ENCODE measurements around the gene SERP2.
A peak's percentile ranks its signal among the peaks of the same experiment; 100 is the strongest.

The SERP2 gene

DNA sequence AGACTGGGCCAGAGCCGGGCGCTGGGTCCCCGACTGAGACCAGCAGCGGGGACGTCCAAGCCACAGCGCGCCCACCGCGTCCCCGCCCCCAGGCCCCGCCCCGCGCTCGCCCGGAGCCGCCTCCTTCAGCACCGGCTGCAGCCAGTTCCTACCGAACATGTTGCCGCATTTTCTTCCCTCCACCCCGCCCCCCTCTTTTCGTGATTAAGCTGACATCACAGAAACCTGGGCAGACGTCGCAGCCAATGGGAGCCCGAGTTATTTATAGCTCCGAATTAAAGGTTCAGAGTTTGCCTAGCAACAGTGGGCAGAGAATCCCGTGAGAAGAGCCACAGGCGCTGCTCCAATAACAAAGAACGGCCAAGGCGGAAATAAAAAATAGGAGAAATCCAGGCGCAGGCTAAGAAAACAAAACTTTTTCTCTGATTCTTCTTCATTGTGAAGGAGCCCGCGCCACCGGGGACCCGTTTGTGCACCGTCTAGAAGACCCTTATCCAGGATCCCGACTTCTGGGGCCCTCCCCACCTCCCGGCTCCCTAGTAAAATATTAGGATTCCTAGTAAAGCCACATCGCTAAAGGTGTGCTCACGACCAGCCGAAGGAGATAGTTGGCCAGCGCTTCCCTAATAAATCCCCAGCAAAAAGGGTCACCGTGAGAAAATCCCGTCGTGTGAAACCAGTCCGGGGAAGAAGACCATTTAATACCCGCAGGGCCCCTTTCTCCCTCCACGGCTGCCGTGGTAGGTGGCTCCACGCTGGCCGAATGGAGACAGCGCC lies 61.7 kb downstream of the SERP2 start:
- peak; percentile 99 for DNase-seq (ENCODE audit: low spot score)

GRCh38 chr13:44435919-44436510 lies 62.4 kb downstream of the SERP2 start:
- DNase-seq (ENCODE audit: low spot score) = no peak

- peak; percentile 98 for DNase-seq (ENCODE audit: low spot score)
Measured at GRCh38 chr13:44436589-44437337, 63.1 kb downstream of the SERP2 start.

DNA sequence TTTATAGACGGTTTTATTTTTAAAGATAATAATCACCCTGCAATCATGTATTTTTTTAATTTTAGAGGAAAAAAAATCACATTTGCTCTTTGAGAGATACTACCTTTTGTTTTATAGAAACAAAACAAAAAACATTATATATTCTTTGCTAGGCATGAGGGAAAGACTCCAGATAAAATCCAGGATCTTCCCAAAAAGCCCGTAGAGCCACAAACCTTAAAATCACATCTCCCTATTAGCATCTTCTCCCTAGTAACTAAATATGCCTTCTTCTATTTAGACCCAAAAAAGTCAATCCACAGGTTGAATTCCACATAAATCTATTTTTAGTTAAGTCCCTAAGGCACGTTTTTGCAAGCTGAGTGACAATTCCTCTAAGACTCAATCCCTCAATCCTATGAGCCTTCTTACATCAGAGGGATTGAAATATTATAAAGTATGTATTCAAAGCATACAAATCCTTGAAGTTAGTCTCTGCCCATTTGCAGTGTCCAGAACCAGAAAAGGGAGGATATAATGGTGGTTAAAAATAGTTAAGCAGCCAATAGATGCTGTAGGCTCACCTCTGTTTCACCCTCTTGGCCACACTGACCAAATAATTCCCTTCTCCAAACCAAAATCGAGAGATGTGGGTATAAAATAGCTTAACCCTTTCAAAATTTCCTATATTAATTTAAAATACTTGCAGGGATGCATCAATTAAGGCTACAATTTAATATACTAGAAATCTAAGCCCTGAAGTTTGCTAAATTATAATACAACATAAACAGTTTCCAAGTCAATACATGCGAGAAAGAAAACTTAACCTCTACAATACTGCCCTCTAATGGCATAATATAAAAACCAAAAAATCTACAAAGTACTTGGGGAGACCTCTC lies 64.0 kb downstream of the SERP2 start:
- DNase-seq (ENCODE audit: low spot score) = peak; percentile 81

DNA sequence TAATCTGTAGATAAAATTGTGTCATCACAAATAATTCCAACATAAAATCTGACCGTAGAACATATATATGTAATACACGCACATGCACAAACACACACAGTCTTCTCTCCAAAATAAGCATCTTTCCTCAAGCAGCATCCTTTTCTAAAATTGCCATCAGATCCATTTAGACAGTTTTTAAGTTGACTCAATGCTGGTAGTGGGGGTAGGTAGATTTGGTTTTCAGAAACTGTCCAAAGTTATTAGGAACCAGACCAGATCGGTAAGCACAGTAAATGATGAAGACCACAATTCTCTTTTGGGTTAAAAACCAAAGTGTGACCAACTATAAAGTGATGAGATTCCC lies 64.6 kb downstream of the SERP2 start:
- no peak for DNase-seq (ENCODE audit: low spot score)

DNA sequence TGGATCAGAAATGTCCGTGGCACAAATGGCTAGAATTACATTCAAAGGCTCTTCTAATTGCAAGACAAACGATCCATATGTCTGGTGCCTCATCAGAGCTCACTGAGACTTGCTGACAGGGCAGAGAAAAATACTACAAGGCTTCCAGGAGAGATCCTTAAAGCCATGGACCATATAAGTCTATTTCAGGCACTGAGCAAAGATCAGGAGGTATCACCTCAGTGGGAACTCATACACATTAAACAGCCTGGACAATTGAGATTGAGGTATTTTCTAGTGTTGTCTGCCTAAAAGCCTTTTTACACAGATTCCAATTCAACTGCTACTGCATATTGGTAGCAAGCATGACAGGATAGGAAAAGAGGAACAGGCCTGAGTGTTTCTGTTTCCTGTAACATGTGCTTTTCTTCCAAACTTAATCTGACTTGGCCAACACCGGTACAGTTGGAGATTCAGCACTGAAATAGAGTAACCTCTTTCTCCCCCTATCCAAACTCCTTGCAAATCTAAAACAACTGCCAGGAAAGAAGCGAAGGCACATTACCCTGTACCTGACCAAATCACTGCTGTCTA lies 65.9 kb downstream of the SERP2 start:
- no peak for DNase-seq (ENCODE audit: low spot score)

DNA sequence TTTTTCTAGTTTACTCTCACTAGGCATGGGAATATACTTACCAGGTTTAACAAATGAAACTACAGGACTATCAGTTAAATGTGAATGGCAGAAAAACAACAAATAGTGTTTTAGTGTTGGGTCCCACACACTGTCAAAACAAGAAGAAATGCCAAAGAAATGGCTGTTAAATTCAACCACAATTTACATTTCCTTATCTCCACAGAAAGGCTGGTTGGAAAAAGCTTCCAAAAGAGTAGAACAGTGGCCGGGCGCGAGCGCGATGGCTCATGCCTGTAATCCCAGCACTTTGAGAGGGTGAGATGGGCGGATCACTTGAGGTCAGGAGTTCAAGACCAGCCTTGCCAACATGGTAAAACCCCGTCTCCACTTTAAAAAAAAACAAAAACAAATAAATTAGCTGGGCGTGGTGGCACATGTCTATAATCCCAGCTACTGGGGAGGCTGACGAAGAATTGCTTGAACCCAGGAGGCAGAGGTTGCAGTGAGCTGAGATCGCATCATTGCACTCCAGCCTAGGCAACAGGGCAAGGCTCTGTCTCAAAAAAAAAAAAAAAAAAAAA lies 66.5 kb downstream of the SERP2 start:
- DNase-seq (ENCODE audit: low spot score) = no peak
